HUDEP-2 (cell line): ENCODE measurements around the gene GOLGB1.
"Not testable (repeated sequence)": the region's sequence is repeated elsewhere in the genome, so short reads cannot be mapped to it uniquely, and the experiment has no call there.

Experiments used
- DNase-seq, 76 experiments: peaks; one replicate each; lab custom pipeline; 2025; ENCODE audit not compliant: unreplicated experiment in 76 of 76; lab: John Stamatoyannopoulos, UW

GOLGB1 gene, protein sequence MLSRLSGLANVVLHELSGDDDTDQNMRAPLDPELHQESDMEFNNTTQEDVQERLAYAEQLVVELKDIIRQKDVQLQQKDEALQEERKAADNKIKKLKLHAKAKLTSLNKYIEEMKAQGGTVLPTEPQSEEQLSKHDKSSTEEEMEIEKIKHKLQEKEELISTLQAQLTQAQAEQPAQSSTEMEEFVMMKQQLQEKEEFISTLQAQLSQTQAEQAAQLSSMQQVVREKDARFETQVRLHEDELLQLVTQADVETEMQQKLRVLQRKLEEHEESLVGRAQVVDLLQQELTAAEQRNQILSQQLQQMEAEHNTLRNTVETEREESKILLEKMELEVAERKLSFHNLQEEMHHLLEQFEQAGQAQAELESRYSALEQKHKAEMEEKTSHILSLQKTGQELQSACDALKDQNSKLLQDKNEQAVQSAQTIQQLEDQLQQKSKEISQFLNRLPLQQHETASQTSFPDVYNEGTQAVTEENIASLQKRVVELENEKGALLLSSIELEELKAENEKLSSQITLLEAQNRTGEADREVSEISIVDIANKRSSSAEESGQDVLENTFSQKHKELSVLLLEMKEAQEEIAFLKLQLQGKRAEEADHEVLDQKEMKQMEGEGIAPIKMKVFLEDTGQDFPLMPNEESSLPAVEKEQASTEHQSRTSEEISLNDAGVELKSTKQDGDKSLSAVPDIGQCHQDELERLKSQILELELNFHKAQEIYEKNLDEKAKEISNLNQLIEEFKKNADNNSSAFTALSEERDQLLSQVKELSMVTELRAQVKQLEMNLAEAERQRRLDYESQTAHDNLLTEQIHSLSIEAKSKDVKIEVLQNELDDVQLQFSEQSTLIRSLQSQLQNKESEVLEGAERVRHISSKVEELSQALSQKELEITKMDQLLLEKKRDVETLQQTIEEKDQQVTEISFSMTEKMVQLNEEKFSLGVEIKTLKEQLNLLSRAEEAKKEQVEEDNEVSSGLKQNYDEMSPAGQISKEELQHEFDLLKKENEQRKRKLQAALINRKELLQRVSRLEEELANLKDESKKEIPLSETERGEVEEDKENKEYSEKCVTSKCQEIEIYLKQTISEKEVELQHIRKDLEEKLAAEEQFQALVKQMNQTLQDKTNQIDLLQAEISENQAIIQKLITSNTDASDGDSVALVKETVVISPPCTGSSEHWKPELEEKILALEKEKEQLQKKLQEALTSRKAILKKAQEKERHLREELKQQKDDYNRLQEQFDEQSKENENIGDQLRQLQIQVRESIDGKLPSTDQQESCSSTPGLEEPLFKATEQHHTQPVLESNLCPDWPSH (N-terminal part only)

DNA sequence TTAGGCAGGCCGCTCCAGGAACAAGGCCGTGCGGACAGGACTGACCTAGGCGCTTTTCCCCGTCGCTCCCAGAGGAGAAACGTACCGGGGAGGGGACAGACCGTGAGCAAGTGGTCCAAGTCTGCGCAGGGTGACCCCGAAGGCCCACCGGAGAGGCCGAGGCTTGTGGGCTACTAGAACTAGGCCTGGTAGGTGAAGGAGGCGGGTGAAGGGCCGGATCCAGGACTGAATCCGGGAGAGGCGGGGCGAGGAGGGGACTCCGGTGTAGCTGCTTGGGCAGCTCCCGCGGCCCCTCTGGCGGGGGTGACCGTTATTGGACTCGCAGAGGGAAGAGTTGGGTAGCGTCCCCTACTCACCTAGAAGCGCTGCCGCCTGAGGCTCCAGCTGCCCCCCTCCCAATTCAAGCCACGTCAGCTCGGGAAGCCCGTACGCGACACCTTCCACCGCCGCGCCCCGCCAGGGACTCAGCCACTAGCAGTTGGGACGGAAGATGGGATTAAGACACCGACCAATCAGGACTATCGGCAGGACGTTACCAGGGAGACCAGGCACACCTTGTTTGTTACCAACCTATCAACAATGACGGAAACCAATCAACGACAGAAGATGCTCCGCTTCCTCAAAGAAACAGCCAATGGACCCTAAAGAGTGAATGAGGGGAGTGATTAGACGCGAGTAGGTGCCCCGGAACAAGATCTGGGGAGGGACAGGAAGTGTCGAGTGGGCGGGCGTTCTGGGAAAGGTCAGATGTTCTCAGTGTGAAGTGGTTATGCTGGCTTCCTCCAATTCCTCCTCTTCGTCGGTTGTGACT lies at the start of gene GOLGB1:
Gene GOLGB1, minus strand, starts transcription at position 466 of the 811 bp plus-strand sequence. CDS start 18,770 bp downstream, outside the sequence.
- DNase-seq: peak; percentile 64 to 99 (median 92)

DNA sequence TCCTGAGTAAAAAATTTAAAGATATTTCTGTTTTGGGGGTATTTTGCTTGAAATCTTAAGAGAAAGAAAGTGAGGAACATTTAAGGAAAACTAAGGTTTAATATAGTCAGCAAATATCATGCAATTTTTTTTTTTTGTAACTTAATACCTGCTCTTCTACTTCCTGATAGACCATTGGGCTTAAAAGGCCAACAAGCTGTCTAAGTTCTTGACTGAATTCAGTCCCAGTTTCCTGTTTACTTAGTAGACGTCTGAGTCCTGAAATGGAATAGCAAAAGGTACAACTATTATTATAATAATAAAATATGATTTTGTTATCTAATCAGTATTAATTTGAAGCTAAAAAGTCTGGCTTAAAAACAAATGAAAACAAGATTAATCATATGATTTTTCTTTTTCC lies 47.4 kb upstream of the GOLGB1 start:
- no peak for DNase-seq

DNA sequence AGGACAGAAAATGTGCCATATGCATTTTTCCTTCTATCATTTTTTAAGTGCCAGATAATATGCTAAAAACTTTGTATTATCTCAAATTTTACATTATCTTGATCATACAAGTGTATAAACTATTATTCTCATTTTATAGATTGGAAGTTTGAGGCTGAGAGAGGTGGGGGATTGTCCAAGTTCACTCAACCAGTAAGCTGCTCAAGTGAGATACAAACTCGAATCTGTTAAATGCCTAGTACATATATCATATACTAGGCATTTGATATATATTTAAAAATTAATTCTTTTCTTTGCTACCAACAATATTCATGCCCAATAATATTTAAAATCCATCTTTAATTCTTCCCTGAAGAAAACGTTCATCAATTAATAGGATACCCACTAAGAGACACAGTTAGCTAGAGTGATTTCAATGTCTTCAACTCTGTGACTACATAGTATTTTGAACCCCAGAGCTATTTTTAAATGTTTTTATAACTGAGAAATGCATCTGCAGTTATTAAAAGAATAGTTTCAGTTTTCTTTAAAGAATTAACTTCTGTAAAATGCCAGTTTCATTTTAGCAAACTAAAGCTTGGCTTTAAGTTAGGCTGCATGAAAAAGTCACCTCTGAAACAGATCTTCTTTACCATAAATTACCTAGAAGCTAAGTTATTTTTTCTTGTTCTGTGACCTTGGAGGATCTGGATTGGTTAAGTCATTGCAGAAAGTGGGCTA lies 44.9 kb upstream of the GOLGB1 start:
- no peak for DNase-seq

DNA sequence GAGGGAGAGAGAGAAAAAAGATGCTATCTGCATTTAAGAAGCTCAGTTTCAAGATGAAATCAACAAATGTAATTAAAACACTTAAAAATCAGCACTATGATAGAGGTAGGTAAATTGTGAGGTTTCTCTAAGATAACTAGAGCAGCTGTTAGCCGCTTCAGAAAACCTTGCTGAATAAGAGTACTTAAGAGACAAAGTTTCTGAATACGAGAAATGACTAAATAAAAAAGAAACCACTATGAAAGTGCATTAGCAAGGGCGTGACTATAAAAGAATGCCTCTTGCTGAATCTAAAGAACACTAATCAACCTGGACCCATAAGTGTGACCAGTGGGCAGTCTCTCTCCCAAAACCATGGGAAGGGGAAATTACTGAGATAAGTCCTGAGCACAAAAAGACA lies 43.5 kb upstream of the GOLGB1 start:
- DNase-seq: no peak

DNA sequence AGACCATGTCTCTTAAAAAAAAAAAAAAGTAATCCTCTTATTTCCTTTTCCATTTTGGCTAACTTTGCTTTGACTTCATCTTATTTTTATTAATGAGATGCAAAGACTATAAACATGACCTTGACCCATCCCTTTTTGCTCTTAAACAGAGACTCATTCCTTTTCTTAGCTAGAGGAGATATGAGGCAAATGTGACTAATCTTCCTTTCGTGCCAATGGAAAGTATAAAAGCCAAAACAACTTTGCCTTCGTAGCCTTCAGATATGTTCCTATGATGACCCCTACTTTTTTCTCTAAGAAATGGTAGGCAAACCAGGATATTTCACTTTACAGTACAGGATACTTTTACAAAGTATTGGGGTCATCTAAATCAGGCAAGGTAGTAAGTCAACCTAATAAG lies 36.9 kb upstream of the GOLGB1 start:
- DNase-seq: no peak

DNA sequence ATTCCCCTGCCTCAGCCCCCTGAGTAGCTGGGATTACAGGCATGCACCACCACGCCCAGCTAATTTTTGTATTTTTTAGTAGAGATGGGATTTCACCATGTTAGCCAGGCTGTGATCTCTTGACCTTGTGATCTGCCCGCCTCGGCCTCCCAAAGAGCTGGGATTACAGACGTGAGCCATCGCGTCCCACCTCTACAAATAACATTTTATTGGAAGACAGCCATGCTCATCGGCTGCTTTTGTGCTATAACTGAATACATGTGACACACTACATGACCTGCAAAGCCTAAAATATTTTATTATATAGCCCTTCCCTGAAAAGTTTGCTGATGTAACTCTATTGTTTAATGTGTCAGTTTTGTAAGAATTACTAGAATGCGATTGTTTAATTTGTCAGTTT lies 33.2 kb upstream of the GOLGB1 start:
- DNase-seq: not testable (repeated sequence)

DNA sequence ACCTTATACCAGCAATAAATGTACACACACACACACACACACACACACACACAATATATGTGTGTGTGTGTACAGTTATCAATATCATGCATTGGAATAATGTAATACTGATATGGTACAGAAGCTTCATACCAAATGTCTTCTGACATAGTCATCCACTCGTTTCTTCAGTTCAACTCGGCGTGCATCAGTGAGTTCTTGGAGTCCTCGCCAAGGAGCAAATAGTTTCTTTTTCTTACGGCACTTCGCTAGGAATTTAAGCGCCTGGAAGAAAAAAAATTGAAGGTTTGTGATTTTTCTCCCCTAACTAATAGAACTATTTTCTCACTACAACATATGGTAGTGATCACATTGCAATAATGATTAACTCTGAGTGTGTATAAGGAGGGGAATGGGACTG lies 32.1 kb upstream of the GOLGB1 start:
- DNase-seq: no peak

DNA sequence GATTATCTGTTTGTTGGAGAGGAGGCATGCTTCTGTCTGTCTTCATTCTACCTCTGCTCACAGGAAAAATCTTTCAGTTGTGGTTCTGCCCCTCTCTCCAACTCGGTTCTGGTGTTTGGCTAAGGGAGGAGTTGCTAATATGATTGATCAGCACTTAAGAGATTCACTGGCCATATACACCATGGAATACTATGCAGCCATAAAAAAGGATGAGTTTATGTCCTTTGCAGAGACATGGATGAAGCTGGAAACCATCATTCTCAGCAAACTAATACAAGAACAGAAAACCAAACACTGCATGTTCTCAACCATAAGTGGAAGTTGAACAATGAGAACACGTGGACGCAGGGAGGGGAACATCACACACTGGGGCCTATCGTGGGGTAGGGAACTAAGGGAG lies 25.6 kb upstream of the GOLGB1 start:
- DNase-seq: not testable (repeated sequence)

DNA sequence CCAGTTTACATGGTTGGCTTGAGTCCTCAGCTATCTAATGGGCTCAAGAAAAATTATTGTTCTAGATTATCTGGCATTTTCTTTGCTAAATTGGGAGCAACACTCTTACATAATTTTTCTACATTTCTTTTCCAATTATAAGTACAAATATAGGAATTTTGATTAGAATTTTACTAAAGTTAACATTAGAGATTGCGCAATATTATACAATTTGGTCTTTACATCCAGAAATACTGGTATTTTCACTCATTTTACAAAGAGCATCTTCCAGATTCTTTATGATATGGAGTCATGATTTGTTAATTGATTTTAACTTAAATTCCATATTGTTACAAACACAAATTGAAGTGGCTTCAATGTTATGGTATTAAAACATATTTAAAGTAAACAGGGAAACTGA lies 19.7 kb upstream of the GOLGB1 start:
- DNase-seq: no peak

DNA sequence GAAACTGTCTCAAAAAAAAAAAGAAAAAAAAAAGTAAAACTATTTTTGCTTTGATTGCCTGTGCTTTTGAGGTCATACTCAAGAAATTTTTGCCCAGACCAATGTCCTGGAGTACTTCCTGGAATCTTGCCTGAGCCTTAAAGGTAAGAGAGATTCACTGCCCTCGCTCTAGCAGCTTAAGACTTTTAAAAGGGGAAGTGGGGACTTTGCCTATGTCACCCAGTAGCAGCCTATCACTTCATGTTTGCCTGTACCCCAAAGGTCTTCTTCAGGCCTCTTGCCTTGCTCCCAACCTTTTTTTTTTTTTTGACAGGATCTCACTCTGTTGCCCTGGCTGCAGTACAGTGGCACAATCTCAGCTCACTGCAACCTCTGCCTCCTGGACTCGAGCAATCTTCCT lies 18.9 kb upstream of the GOLGB1 start:
- DNase-seq: no peak

DNA sequence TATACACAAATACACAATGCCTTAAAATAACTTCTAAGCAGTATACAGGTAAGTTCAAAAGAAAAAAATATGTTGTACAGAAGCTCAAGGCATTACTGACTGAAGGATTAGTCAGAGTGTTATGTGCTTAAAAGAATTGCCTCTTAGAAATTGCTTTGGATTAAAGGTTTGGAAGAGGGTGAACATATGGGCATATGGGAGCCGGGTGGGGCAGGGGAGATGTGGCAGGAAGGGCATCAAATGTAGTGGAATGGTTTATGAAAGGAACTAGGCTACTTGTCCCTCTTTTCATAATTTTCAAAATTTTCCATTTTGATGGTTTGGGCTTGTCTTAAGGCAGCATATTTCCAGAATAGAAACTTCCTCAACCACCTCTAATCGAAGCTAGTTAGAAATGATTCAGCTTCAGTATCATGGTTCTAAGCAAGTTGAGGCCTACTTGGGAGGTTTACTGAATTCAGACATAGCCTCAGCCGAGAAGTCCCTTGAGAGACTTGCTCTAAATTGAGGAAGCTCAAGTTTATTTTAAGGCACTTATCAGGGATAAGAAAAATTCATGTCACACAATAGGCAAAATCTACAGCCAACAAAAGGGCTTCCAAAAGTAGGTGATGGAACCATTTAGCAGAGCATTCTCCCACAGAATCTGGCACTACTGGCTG lies 10.1 kb upstream of the GOLGB1 start:
- no peak for DNase-seq

DNA sequence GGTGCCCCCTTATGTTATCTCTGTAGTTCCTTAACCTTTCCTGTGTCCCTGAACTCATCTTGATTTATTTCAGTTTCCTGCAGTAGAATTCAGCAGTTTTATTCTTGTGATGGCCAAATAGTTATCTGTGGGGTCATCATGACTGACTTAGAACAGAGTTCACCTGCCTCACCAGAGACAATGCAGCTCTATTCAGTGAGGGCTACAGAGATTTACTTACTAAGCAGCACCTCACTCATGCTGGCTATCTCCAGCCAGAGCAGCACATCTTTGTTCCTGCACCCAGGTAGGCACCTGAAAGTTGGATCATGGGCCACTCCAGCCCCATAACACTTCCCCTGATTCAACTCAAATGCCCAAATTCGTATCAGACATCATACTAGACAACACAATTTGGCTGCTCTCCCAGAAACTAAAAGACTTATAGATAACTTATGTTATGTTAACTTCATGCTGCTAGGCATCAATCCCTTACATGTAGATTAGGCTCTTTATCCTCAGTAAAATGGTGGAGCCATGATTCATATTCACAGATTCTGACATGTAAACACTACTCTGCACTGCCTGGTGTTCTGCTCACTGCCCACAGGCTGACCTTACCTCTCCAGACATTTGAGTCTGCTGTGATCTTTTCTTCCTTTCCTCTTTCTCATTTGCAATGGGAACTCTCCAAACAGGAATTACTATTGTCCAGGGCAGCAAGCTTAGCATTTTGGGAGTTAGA lies 9.3 kb upstream of the GOLGB1 start:
- DNase-seq: peak in 11 of 76 experiments; percentile 3 to 40 (median 22)

DNA sequence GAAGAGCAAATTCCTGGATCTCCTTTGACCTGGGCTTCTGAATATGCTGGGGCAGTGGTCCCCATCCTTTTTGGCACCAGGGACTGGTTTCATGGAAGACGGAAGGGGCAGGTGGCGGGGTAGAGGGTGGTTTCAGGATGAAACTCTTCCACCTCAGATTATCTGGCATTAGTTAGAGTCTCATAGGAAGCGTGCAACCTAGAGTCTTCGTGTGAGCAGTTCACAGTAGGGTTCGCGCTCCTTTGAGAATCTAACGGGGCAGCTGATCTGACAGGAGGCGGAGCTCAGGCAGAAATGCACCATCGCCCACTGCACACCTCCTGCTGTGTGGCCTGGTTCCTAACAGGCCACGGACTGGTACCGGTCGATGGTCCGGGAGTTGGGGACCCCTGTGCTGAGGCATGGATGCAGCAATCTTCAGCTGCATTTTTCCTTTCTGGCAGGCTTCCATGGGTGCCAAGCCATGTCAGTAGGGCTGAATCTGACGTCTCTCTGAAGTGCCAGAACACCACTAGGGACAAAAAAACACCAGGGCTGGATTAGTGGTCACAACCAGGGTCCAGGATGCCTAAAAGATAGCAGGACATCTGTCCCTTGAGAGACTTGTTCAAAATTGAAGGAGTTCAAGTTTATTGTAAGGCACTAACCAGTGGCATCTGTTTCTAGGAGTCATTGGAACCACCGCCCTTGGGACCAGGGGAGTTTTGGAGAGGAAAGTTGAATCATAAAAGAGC lies 8.4 kb upstream of the GOLGB1 start:
- DNase-seq: no peak

DNA sequence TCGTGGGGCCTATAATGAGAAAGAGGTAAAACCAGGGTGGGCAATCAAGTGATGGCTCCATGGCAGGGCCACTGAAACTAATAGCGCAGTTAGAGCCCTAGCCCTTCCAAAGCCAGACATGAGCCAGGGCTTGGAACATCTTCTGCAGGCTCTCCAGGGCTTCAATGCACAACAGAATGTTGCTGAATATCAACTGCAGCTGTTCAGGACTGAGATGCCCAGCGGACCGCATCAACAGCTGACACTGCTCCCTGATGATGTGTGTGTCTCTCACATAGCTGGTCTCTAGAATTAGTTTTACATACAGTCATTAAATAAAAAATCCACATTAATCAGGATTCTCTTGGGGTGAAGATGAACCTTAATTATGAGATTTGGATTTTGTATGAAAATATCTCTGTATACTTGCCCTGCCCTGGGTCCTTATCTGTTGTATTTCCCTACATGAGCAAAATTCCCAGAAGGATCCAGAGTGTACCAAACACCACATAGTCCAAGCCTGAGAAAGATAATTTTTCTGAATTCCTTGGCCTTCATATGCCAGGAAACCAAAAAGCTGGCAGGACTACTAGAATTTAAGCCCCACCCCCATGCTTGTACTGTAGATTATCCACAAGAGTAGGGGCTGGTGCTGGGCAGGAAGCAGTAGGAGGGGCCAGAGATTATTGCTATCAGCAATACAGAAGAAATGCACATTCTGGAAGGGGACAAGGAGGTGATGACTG lies 7.7 kb upstream of the GOLGB1 start:
- peak in 13 of 76 experiments; percentile 1 to 23 (median 7) for DNase-seq

DNA sequence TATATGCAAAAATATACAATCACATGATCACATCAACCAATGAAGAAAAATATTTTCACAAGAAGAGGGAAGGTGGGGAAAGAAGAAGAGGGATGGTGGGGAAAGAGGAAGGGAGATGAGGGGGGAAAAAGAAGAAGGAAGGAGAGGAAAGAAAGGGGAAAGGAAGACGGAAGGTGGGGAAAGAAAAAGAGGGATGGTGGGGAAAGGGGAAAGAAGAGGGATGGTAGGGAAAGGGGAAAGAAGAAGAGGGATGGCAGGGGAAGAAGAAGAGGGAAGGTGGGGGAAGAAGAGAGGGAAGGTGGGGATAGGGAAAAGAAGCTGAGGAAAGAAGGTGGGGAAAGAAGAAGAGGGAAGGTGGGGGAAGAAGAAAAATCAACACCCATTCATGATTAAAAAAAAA lies 3.2 kb upstream of the GOLGB1 start:
- no peak for DNase-seq

DNA sequence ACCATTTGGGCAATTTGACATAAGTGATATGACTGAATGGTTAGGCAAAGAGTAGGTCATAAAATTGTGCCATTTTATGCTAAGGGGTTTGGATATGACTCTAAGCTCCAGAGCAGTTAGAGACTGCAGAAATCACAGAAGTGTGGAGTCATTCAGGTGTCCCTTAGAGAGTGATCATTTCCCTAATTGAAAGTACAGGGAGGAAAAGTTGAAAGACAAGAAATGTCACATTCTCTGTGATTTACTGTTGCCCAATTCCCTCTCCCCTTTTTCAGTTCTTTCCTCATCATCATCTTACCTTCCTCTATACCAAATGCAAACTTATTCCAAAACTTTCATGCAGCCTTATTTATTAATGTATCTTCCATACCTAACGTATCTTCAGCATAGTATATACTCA lies 2.7 kb upstream of the GOLGB1 start:
- no peak for DNase-seq

DNA sequence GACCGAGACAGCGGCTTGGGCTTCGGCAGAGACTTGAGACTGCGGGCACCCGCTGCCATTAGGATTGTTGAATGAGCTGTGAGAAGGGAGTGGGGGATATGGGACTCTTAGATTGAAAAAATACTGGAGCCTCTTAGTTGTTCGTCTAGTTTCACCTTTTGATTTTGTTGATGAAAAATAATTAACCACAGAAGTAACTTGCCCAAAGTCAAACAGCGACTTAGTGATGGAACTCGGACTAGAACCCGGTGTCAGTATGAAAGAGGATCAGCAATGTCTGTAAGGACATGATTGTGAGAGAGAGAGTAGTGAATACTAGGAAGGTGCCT lies 510 bp upstream of the GOLGB1 start:
- DNase-seq: no peak
